ENCODE measurements around the gene KLHL25.

The KLHL25 gene

DNA sequence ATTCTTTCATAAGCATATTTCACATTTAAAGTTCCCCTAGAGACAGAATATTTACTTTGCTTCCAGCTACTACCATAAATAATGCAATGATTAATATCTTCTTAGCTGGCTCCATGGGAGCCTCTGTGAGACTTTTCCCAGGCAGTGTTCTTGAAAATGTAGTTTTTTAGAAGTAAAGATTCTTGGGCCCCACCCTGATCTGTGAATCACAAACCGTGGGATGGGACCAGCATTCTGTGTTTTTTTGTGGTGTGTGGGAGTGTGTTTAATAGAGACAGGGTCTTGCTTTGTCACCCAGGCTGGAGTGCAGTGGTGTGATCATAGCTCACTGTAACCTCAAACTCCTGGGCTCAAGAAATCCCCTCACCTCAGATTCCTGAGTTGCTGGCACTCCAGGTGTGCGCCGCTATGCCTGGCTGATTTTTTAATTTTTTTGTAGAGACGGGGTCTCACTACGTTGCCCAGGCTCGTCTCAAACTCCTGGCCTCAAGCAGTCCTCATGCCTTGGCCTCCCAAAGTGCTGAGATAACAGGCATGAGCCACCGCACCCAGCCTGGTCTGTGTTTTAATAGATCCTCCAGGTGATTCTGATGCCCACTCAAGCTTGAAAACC lies 83.0 kb downstream of the KLHL25 start:
- DNase-seq = peak; percentile 40 to 41

DNA sequence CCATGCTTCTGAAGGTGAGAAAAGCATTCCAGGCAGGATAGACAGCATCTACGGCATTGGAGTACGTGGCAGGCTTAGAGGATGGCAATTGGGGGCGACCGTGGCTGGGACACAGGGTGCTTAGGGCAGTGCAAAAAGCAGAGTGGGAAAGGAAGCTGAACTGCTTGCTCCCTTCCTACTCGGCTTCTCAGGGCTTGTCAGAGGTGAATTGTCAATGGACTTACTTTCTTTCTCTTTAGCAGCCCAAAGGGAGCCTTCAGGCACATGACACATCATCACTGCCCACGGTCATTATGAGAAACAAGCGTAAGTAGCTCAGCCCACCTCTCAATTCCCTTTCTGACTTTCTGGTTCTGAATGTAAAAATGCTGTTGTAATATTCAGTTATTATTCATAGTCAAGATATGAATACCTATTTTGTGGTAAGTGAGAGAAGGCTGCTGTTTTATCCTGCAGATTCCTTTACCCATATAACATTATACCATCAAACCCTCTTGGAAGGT lies 84.3 kb downstream of the KLHL25 start:
- DNase-seq = no peak

Measured in activated CD4-positive, alpha-beta T cell treated with anti-CD3 and anti-CD28 coated beads for 4 hours (primary cell).